GM21529 (cell line): ENCODE measurements around the gene CDHR5.
A peak's percentile ranks its signal among the peaks of the same experiment; 100 is the strongest.
"Not testable (repeated sequence)": the region's sequence is repeated elsewhere in the genome, so short reads cannot be mapped to it uniquely, and the experiment has no call there.

Experiments used
- ATAC-seq: cut with Tn5 transposase; IDR thresholded peaks from one replicate; pipeline ENCODE4 v1.9.1; 2021; ENCODE audit not compliant: unreplicated experiment

The CDHR5 gene

GRCh38 chr11:624705-625635 lies at the start of gene CDHR5:
CDHR5 (minus strand) TSS chr11:624955; CDS start chr11:624902, 53 bp downstream.
- no peak for ATAC-seq

- ATAC-seq: no peak
Observed at GRCh38 chr11:674406-674805, 49.7 kb upstream of the CDHR5 start.

- ATAC-seq: no peak
Observed at GRCh38 chr11:673866-674265, 49.1 kb upstream of the CDHR5 start.

- ATAC-seq: no peak
Observed at GRCh38 chr11:665704-666281, 41.0 kb upstream of the CDHR5 start.

GRCh38 chr11:665062-665703 lies 40.4 kb upstream of the CDHR5 start:
- no peak for ATAC-seq

GRCh38 chr11:662689-663274 lies 38.0 kb upstream of the CDHR5 start:
- no peak for ATAC-seq

- ATAC-seq: no peak
Observed at GRCh38 chr11:660681-661444, 36.1 kb upstream of the CDHR5 start.

GRCh38 chr11:660281-660680 lies 35.5 kb upstream of the CDHR5 start:
- no peak for ATAC-seq

GRCh38 chr11:659532-660085 lies 34.9 kb upstream of the CDHR5 start:
- no peak for ATAC-seq

- ATAC-seq: no peak
Observed at GRCh38 chr11:657691-658126, 33.0 kb upstream of the CDHR5 start.

- ATAC-seq: no peak
Observed at GRCh38 chr11:656866-657265, 32.1 kb upstream of the CDHR5 start.

- no peak for ATAC-seq
Observed at GRCh38 chr11:656426-656825, 31.7 kb upstream of the CDHR5 start.

- ATAC-seq: no peak
Observed at GRCh38 chr11:655036-655726, 30.4 kb upstream of the CDHR5 start.

- not testable (repeated sequence) for ATAC-seq
Observed at GRCh38 chr11:654444-654843, 29.7 kb upstream of the CDHR5 start.

- no peak for ATAC-seq
Observed at GRCh38 chr11:653837-654236, 29.1 kb upstream of the CDHR5 start.

GRCh38 chr11:653136-653535 lies 28.4 kb upstream of the CDHR5 start:
- ATAC-seq: not testable (repeated sequence)

- no peak for ATAC-seq
Observed at GRCh38 chr11:650482-650881, 25.7 kb upstream of the CDHR5 start.

GRCh38 chr11:647672-648158 lies 23.0 kb upstream of the CDHR5 start:
- not testable (repeated sequence) for ATAC-seq

GRCh38 chr11:646214-646613 lies 21.5 kb upstream of the CDHR5 start:
- no peak for ATAC-seq

- peak; percentile 63 for ATAC-seq
Observed at GRCh38 chr11:645536-645935, 20.8 kb upstream of the CDHR5 start.
